GM21825 (cell line): Measurements from ENCODE around the gene KCNA10.

Experiments used
- ATAC-seq: cut with Tn5 transposase; IDR thresholded peaks from one replicate; pipeline ENCODE4 v1.9.1; 2021; ENCODE audit warnings: mild to moderate bottlenecking, moderate library complexity; ENCODE audit not compliant: unreplicated experiment

KCNA10 gene

GRCh38 chr1:110519125-110519810 lies at the start of gene KCNA10:
TSS of gene KCNA10 (minus strand) at chr1:110519175. CDS start at chr1:110518787, 388 bp downstream.
- no peak for ATAC-seq

- no peak for ATAC-seq
Measured at GRCh38 chr1:110566836-110567235, 47.9 kb upstream of the KCNA10 start.

- no peak for ATAC-seq
Measured at GRCh38 chr1:110565565-110565964, 46.6 kb upstream of the KCNA10 start.

- ATAC-seq: no peak
Measured at GRCh38 chr1:110563089-110563488, 44.1 kb upstream of the KCNA10 start.

GRCh38 chr1:110561596-110561995 lies 42.6 kb upstream of the KCNA10 start:
- ATAC-seq: no peak

GRCh38 chr1:110559157-110559556 lies 40.2 kb upstream of the KCNA10 start:
- no peak for ATAC-seq

DNA sequence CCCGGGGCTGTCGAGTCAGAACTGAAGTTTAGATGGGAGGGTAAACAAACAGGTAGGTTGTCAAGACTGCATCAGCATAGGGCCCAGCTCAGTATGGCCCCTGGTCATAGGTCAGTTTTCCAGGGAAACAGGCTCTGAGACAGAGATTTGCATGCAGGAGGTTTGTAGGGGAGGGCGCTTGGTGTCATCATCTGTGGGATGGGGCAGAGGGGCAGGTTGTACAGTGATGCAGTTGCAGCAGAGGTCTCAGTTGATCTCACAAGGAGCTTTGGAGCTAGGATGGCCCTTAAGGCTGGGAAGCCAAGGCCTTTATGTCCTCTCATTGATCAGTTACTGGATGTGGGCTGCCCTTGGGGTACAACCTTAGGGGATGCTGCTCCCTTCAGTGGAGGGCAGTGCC lies 38.5 kb upstream of the KCNA10 start:
- no peak for ATAC-seq

- ATAC-seq: no peak
Measured at GRCh38 chr1:110556471-110556807, 37.5 kb upstream of the KCNA10 start.

DNA sequence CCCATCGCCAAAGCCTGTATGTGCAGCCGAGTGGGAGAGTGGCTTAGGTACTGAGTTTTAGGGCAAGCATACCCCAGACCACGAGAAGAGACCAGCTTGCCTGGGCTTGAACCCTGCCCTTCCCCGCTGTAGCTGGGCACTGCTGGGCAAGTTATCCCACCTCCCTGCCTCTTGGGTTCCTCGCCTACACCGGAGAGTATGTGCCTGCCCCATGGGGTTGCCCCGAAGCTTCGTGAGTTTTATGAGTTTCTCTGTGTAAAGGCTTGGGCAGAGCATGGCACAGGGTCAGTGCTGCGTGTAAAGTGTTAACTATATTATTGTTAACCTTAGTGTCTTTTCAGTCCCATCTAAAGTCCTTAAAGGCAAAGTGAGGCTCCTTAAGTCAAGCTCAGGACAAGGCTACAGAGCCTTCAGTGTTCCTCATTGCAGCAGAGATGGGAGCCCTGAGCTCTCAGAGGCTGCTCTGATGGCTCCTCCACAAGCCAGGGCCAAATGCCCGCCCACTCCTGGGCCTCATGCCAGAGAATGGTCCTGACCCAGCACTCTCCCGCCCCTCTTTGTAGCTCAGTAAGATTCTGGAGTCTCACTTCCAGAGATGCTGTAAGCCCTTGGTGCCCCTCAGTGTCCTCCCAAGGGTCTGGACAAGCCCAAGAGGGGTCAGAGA lies 37.0 kb upstream of the KCNA10 start:
- ATAC-seq: no peak

- no peak for ATAC-seq
Measured at GRCh38 chr1:110554871-110555801, 36.2 kb upstream of the KCNA10 start.

DNA sequence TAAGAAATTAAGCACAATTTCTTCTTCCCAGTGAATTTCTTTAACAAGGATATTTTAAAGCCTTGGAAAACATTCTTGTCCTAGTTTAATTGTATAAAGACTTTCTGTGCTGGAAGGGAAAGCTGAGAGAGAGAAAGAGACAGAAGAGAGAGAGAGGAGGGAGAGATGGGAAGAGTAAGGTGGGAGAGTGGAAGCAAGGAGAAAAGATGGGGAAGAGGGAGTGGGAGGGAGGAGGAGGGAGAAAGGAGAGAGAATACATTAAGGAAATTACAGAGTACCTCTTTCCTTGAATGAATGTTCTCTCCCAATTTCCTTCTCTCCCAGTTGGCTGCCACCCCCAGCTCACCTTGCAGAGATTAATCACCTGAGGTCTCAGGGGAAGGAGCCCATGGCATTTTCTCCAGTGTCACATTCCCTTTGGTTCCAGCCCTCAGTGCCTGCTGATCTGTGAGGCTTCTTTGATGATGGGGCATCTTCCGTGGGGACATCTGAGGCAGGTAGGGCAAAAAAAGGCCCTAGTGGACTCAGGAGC lies 32.4 kb upstream of the KCNA10 start:
- no peak for ATAC-seq

DNA sequence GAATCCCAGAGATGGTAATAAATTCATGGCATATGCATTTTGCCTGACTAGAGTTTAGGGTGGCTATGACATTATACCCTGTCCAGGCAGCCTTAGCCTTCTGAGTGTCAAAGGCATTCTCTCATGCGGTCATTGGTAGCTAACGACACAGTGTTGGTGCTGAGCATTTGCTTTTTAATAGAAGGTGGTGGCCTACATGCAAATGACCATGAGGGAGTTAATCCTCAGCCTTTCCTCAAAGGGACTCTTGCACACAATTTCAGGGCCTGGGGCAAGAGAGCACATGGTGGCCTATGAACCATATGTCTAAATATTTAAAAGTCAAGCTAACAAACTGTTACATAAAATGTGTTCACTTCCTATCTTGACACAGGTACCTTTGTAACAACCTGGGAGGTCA lies 30.9 kb upstream of the KCNA10 start:
- ATAC-seq: no peak

DNA sequence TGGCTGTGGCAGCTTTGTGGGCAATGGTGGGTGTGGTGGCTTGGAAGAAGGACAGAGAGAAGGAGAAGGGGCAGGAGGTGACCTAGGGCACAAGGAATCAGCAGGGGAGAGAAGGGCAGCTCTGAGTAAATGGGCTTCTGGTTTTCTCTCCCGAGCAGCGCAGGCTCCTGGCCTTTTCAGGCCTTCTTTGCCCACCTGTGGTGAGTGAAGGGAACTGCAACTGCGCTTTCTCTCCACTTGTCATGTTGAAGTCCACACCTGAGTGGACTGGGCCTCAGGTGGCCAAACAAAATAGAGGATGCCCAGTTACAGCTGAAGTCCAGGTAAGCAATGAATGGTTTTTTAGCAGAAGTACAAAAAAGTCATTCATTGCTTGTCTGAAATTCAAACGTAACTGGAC lies 29.4 kb upstream of the KCNA10 start:
- no peak for ATAC-seq

- no peak for ATAC-seq
Measured at GRCh38 chr1:110547017-110547416, 28.0 kb upstream of the KCNA10 start.

- no peak for ATAC-seq
Measured at GRCh38 chr1:110545492-110545891, 26.5 kb upstream of the KCNA10 start.

GRCh38 chr1:110544753-110545152 lies 25.8 kb upstream of the KCNA10 start:
- no peak for ATAC-seq

DNA sequence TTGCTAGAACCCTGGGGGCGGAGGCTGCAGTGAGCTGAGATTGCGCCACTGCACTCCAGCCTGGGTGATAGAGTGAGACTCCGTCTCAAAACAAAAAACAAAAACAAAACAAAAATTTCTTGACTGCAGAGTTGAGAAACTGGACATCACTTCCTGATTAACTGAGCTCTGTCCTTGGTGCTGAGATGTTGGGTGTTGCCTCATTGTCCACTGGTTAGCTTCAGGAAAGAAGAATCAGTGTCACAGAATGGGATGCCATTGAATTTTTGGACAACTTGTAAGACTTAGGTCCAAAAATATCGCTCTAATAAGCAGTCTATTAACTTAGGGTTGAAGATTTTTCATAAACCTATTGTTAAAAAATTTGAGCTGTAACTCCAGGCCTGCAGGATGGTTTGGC lies 23.8 kb upstream of the KCNA10 start:
- no peak for ATAC-seq

DNA sequence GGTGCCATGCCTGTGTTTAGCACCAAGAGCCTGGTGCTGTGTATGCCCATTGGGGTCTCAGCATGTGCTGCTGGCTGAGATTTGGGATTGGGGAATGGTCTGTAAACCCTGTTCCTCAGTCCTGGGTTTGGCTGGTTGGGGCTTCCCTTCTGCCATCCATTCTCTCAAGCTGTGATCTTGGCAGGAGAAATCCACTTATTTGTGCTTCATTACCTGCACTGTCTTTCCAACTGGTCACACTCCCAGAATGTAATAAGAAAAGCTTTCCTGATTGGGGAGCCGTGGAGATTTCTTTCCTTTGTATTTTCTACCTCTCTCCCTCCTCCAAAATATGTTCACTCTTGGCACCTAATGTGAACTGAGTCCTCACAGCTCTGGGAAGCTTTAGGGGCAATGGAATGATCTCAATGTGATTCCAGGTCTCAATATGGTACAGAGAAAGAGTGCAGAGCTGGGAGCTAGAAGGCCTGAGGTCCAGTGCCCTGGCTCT lies 23.0 kb upstream of the KCNA10 start:
- ATAC-seq: no peak

DNA sequence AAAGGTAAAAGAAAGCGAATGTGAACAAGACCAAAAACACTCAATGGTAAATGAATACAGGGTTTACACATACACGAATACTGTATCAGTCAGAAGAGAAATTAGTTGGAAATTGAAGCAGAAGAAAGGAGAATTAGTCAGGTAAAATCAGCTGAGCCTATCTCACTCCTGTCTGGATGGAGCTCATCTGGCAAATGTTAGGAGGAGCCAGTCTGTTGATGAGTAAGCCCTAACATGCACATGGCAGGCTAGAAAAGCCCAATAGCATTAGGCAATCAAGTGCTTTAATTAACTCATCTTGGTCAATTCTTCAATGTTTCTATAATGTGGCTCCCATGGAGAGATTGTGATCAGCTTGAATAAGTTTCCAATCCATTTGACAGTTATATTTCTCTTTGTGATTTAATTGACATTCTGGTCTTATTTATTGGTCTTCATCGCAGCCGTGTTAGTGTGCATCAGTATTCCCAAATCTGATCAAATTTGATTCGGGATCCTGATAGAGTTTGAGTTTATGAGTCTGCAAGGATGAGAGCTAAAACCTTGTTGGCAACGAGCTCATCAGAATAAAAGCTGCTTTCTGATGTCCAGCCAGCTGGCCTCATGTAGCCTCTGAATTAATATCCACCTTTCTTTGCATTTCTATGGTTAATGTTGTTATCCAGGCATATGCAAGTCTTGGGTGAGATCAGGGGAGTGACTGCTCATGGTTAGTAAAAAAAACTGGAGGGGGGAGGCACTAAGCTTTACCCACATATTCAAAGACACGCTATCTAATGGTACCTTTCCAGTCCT lies 22.1 kb upstream of the KCNA10 start:
- ATAC-seq: no peak

GRCh38 chr1:110538921-110539320 lies 19.9 kb upstream of the KCNA10 start:
- ATAC-seq: no peak

DNA sequence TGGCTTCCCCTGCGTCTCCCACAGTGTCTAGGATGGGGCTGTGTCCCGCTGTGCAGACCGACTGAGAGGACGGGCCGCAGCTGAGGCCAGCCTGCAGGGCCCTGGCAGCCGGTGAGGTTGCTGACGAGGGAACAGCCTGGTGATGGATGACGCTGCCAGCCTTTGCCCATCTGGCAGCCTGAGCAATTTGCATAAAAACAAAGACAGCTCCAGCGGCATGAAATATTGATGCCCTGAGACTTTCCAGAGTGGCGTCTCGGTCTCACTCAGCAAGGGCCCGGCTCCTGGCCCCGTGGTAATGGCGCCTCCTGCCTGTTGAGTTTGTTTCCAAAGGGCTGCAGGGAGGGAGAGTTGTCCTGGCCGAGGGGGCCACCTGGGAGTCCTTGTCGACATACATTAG lies 19.1 kb upstream of the KCNA10 start:
- no peak for ATAC-seq
